ENCODE measurements around the gene ZNF445.
"Not testable (repeated sequence)": the region's sequence is repeated elsewhere in the genome, so short reads cannot be mapped to it uniquely, and the experiment has no call there.

The ZNF445 gene

DNA sequence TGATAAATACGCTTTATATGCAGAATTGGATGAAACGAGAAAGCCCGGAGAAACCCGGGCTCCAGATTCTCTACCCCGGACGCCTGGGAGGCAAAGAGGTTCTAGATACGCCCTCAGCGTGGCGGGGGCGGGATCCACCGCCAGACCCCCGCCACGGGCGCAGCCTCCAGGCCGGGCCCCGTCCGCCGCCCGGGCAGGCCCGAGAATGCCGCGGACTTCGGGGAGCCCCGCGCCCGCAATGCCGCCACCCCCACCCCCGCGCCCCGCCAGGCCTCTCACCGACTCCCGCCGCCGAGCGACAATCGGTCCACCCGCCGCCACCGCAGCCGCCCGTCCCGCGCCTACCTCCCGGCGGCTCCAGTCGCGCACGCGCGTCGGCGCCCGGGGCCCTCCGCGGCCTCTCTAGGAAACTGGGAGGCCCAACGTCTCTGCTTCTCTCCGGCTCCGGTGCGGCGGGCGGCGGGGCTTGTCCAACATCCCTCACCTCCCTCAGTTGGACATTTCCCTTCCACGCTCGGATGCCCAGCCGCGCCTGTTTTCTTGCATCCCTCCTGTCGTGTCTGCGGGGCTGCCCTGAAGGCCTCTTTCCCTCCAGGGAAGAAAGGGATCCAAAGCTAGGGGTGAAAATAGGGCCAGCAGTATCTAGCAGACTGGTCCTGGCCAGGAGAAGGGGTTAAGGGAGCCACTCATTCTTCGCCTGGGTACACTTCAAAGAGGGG, at the start of gene ZNF445:
TSS of gene ZNF445 (minus strand) at position 359 of the 719 bp plus-strand sequence. CDS start 22,121 bp downstream, outside the sequence.
- Mint-ChIP-seq H3K27ac (peak within 1 kb of the TSS; percentile 76), H3K9me3 (no peaks in the 10 kb centered on the region), H3K4me3 (peak within 1 kb of the TSS; percentile 83), H3K27me3 (no peaks in the 10 kb centered on the region), H3K4me1 (peaks cover 24% of the 10 kb centered on the region), H3K36me3 (ENCODE audit: low read depth) (peaks cover 1% of the 10 kb centered on the region)
- peak; percentile 95 for ATAC-seq
- peak; percentile 79 for DNase-seq

DNA sequence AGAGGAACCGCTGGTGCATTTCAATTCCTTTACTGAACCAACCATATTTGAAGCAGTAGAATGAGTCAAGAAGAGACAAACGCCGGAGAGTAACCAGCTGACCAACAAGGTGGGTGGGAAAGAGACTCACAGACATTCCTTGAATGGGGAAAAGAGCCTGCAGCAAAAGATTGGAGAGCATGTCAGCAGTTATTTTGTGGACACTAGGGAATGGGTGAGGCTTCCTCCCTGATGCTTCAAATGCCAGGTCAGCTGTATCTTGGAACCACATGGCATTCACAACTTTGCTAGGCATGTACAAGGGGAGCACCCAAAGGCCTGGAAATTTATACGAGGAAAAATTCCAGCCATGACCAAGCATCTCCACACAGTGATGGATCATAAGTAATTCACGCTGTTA, 47.6 kb upstream of the ZNF445 start:
- Mint-ChIP-seq H3K36me3 (ENCODE audit: low read depth) (no peaks in the 10 kb centered on the region), H3K4me3 (no peak overlapping the region), H3K27me3 (peaks cover 22% of the 10 kb centered on the region), H3K27ac (no peak overlapping the region), H3K4me1 (no peaks in the 10 kb centered on the region), H3K9me3 (no peaks in the 10 kb centered on the region)
- ATAC-seq: no peak
- no peak for DNase-seq

GRCh38 chr3:44522494-44522933, 45.0 kb upstream of the ZNF445 start:
- Mint-ChIP-seq H3K4me1 (peaks cover 6% of the 10 kb centered on the region), H3K9me3 (no peaks in the 10 kb centered on the region), H3K4me3 (no peak overlapping the region), H3K27ac (no peak overlapping the region), H3K36me3 (ENCODE audit: low read depth) (no peaks in the 10 kb centered on the region), H3K27me3 (peaks cover 23% of the 10 kb centered on the region)
- DNase-seq (no peak), ATAC-seq (no peak)

DNA sequence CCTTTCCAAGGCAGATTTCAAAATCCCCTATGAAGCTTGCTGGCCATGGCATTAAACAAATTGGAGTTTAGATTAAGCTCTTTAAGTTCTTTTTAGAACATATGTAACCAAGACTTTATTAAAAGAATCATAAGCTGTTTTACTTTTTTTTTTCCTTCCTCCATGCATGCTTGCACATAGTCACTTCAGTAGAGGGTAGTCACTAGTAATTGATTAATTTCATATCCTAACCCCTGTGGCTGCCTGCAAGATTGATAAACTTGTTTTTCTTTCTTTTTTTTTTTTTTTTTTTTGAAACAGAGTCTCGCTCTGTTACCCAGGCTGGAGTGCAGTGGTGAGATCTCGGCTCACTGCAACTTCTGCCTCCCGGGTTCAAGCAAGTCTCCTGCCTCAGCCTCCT, 44.3 kb upstream of the ZNF445 start:
- Mint-ChIP-seq H3K27me3 (peaks cover 26% of the 10 kb centered on the region), H3K27ac (no peak overlapping the region), H3K4me3 (no peak overlapping the region), H3K4me1 (peaks cover 6% of the 10 kb centered on the region), H3K36me3 (ENCODE audit: low read depth) (no peaks in the 10 kb centered on the region), H3K9me3 (no peaks in the 10 kb centered on the region)
- ATAC-seq (no peak), DNase-seq (no peak)

GRCh38 chr3:44518782-44519156, 41.3 kb upstream of the ZNF445 start:
- DNase-seq: no peak
- Mint-ChIP-seq H3K27ac (no peak overlapping the region), H3K4me3 (no peak overlapping the region), H3K9me3 (no peaks in the 10 kb centered on the region), H3K4me1 (peaks cover 6% of the 10 kb centered on the region), H3K27me3 (peaks cover 18% of the 10 kb centered on the region), H3K36me3 (ENCODE audit: low read depth) (no peaks in the 10 kb centered on the region)
- no peak for ATAC-seq

DNA sequence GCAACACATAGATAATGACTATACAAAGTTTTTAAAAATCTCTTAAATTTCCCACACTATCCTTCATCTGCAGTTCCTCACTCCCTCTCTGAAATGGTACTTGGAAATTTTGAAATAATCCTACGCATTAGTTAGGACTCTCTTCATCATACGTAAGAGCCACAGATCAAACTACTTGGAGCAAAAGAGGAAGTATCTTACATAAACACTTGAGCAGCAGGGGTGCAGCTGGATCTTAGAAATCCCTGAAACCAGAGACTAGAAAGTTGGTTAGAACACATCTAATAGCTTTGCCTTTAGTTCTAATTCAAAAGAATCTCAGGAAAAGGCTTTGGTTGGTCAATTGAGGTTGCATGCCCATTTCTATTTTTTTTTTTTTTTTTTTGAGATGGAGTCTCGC, 38.8 kb upstream of the ZNF445 start:
- peaks cover 17% of the 10 kb centered on the region for H3K4me1 Mint-ChIP-seq
- H3K27me3 Mint-ChIP-seq: peaks cover 9% of the 10 kb centered on the region
- no peaks in the 10 kb centered on the region for H3K9me3 Mint-ChIP-seq
- no peak overlapping the region for H3K27ac Mint-ChIP-seq
- ATAC-seq (no peak), DNase-seq (no peak)
- H3K36me3 Mint-ChIP-seq (ENCODE audit: low read depth): no peaks in the 10 kb centered on the region
- H3K4me3 Mint-ChIP-seq: no peak overlapping the region

DNA sequence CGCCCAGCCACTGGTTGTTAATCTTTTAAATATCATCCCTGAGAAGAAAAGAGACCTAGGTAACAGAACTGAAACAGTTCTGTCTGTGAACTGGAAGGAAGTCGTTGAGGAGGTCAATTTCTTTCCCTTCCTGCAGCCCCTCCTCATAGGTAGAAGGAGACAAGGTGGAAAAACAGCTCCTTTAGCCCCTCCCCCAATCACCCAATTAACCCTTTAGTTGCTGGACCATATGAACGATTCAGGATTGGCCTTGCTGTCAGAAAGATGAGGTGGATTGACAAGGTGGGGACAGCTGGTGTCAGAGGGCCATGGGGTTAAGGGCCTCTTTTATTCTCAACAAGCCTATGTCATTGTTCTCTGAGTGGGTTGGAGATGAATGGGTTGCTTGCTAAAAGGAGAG, 36.0 kb upstream of the ZNF445 start:
- peaks cover 31% of the 10 kb centered on the region for H3K4me1 Mint-ChIP-seq
- DNase-seq: no peak
- no peak overlapping the region for H3K27ac Mint-ChIP-seq
- H3K27me3 Mint-ChIP-seq: peaks cover 6% of the 10 kb centered on the region
- no peak overlapping the region for H3K4me3 Mint-ChIP-seq
- H3K36me3 Mint-ChIP-seq (ENCODE audit: low read depth): peaks cover 1% of the 10 kb centered on the region
- no peak for ATAC-seq
- H3K9me3 Mint-ChIP-seq: no peaks in the 10 kb centered on the region

GRCh38 chr3:44511238-44511566, 33.7 kb upstream of the ZNF445 start:
- H3K4me3 Mint-ChIP-seq: peak overlapping the region; percentile 88
- H3K4me1 Mint-ChIP-seq: peaks cover 36% of the 10 kb centered on the region
- H3K9me3 Mint-ChIP-seq: peaks cover 6% of the 10 kb centered on the region
- ATAC-seq: no peak
- peaks cover 10% of the 10 kb centered on the region for H3K36me3 Mint-ChIP-seq (ENCODE audit: low read depth)
- H3K27ac Mint-ChIP-seq: peak overlapping the region; percentile 91
- DNase-seq: no peak
- no peaks in the 10 kb centered on the region for H3K27me3 Mint-ChIP-seq

DNA sequence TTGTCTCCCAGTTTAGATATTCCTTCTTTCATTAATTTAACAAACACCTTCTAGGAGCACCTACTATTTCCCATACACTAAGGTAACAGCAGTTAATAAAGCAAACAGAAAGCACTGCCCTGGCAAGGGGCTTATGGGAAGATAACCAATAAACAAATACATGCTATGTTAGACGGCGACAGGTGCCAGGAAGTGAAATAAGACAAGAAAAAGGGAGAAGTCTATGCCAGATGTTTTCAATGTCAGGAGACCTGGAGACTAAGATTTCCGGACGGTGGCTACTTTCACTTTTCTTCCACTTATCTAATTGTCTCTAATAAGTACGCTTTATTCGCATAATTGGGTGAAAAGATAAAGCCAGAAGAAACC, 32.5 kb upstream of the ZNF445 start:
- H3K27ac Mint-ChIP-seq: peak overlapping the region; percentile 91
- no peak for ATAC-seq

DNA sequence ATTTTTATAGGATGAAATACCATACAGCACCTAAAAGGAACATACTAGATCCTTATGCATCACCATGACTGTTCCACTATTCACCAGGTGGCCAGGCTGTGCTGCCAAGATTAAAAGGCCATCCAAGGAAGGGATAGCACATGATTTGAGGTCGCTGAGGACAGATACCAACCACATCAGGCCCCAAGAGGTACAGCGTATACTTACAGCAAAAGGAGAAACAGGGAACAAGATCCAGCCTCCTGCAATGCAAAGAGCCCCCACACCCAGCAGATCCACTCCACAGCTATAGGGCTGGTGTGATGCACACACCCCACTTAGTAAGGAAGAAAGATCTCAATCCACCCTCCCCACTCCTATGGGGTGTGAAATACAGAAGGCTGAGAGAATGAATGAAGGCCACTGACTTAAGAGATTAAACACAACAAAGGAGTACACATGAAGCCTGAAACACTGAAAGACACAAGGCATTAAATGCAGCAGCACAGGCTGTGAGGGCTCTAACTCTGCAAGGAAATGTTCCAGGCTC, 32.0 kb upstream of the ZNF445 start:
- H3K4me3 Mint-ChIP-seq: peak overlapping the region; percentile 88
- ATAC-seq (peak; percentile 17), DNase-seq (peak; percentile 10)
- peak overlapping the region; percentile 91 for H3K27ac Mint-ChIP-seq
- H3K9me3 Mint-ChIP-seq: peaks cover 19% of the 10 kb centered on the region
- peaks cover 22% of the 10 kb centered on the region for H3K36me3 Mint-ChIP-seq (ENCODE audit: low read depth)
- H3K4me1 Mint-ChIP-seq: peaks cover 36% of the 10 kb centered on the region
- no peaks in the 10 kb centered on the region for H3K27me3 Mint-ChIP-seq

More for the DNA sequence above, 32.5 kb upstream of the ZNF445 start:
- Mint-ChIP-seq H3K27me3 (no peaks in the 10 kb centered on the region), H3K36me3 (ENCODE audit: low read depth) (peaks cover 22% of the 10 kb centered on the region), H3K4me3 (peak overlapping the region; percentile 88), H3K9me3 (peaks cover 17% of the 10 kb centered on the region), H3K4me1 (peaks cover 36% of the 10 kb centered on the region)
- no peak for DNase-seq

GRCh38 chr3:44506961-44507360, 29.5 kb upstream of the ZNF445 start:
- Mint-ChIP-seq H3K36me3 (ENCODE audit: low read depth) (peaks cover 42% of the 10 kb centered on the region), H3K9me3 (peaks cover 29% of the 10 kb centered on the region), H3K27ac (no peak overlapping the region), H3K4me1 (peaks cover 32% of the 10 kb centered on the region), H3K27me3 (no peaks in the 10 kb centered on the region), H3K4me3 (no peak overlapping the region)
- ATAC-seq (no peak), DNase-seq (no peak)

- Mint-ChIP-seq H3K9me3 (peaks cover 33% of the 10 kb centered on the region), H3K4me3 (no peak overlapping the region), H3K4me1 (peaks cover 28% of the 10 kb centered on the region), H3K36me3 (ENCODE audit: low read depth) (peaks cover 46% of the 10 kb centered on the region), H3K27me3 (no peaks in the 10 kb centered on the region), H3K27ac (no peak overlapping the region)
- no peak for ATAC-seq
- DNase-seq: no peak
Measured at GRCh38 chr3:44506556-44506955, 29.1 kb upstream of the ZNF445 start.

DNA sequence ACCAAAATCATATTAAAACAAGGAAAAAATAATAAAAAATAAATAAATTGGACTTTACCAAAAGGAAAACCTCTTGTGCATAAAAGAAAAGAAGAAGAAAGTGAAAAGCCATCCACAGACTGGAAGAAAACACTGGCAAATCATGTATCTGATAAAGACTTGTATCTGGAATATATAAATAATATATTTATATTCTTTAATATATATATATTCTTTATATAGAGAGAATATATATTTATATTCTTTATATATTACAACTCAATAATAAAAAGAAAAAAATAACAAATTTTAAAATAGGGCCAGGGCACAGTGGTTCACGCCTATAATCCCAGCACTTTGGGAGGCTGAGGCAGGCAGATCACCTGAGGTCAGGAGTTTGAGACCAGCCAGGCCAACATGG, 27.1 kb upstream of the ZNF445 start:
- Mint-ChIP-seq H3K27me3 (no peaks in the 10 kb centered on the region), H3K36me3 (ENCODE audit: low read depth) (peaks cover 66% of the 10 kb centered on the region), H3K9me3 (peaks cover 48% of the 10 kb centered on the region), H3K27ac (no peak overlapping the region), H3K4me3 (no peak overlapping the region), H3K4me1 (peaks cover 18% of the 10 kb centered on the region)
- DNase-seq: no peak
- no peak for ATAC-seq

DNA sequence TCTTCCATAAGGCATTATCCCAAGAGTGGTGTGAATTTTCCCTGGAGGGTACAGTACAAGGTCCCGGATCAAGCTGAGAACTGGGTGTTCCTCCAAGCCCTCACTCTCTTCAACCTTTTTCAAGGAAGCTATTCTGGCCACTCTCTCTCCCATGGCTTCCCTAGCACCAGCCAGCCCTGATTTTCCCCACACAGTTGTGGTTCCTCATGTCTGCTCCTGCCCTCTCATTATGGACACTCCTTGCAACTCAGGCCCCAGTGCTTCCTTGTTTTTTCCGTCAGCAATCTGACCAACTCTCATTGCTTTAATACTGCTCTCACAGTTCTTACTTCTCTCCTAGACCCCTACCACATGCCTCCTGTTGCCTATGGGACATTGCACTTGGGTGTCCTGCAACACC, 25.7 kb upstream of the ZNF445 start:
- H3K9me3 Mint-ChIP-seq: peaks cover 57% of the 10 kb centered on the region
- H3K4me1 Mint-ChIP-seq, H3K27ac Mint-ChIP-seq, DNase-seq, ATAC-seq, H3K4me3 Mint-ChIP-seq, H3K27me3 Mint-ChIP-seq: not testable (repeated sequence)
- H3K36me3 Mint-ChIP-seq (ENCODE audit: low read depth): peaks cover 77% of the 10 kb centered on the region

- no peak for ATAC-seq
- Mint-ChIP-seq H3K4me1 (peaks cover 4% of the 10 kb centered on the region), H3K9me3 (peaks cover 61% of the 10 kb centered on the region), H3K36me3 (ENCODE audit: low read depth) (peaks cover 84% of the 10 kb centered on the region), H3K27ac (no peak overlapping the region), H3K27me3 (no peaks in the 10 kb centered on the region), H3K4me3 (no peak overlapping the region)
- no peak for DNase-seq
Measured at GRCh38 chr3:44501971-44502370, 24.5 kb upstream of the ZNF445 start.

DNA sequence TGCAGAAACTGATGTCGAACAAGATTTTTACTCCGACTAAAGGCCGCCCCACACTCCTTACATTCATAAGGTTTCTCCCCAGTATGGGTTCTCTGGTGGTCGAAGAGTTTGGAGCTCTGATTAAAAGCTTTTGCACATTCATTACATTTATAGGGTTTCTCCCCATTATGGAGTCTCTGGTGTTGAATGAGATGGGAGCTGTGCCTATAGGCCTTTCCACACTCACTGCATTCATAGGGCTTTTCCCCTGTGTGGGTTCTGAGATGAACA, 22.4 kb upstream of the ZNF445 start:
- not testable (repeated sequence) for DNase-seq, ATAC-seq, H3K27ac Mint-ChIP-seq, H3K4me1 Mint-ChIP-seq, H3K4me3 Mint-ChIP-seq, H3K27me3 Mint-ChIP-seq
- H3K36me3 Mint-ChIP-seq (ENCODE audit: low read depth): peaks cover 82% of the 10 kb centered on the region
- H3K9me3 Mint-ChIP-seq: peaks cover 44% of the 10 kb centered on the region
